Measurements from ENCODE around the gene NHERF2.

- TF ChIP-seq POLR2AphosphoS5 (IDR thresholded peaks at IDR 0.05; ENCODE audit: low read depth, low read length) (no peak), POLR2A (IDR thresholded peaks at IDR 0.05; ENCODE audit: low read depth, low read length) (no peak), TAF1 (IDR thresholded peaks at IDR 0.05; ENCODE audit: low read depth, low read length) (no peak), POU2F2 (IDR thresholded peaks at IDR 0.05; ENCODE audit: low read depth, low read length) (no peak)
These were observed 2.7 kb upstream of the NHERF2 start for GRCh38 chr16:2024032-2024420.
